GM12875 (cell line): ENCODE data around the gene CAPN3.
"Not testable (repeated sequence)": the region's sequence is repeated elsewhere in the genome, so short reads cannot be mapped to it uniquely, and the experiment has no call there.

Experiments
- H3K4me3 ChIP-seq: one replicate; pipeline ENCODE4 v1.5.1; 2011; ENCODE audit warnings: low read depth, low read length, control low read depth
- CTCF ChIP-seq: IDR thresholded peaks from 2 replicates; pipeline ENCODE4 v1.5.1; 2011; ENCODE audit warnings: low read depth, mild to moderate bottlenecking, control low read depth, inconsistent platforms, low read length, moderate library complexity, borderline replicate concordance; ENCODE audit not compliant: insufficient read depth

CAPN3 gene

GRCh38 chr15:42329992-42330391 lies 29.3 kb upstream of the CAPN3 start:
- no peak for TF ChIP-seq CTCF

GRCh38 chr15:42331235-42331634 lies 28.1 kb upstream of the CAPN3 start:
- no peak overlapping the region for H3K4me3 ChIP-seq
- no peak for TF ChIP-seq CTCF

More at GRCh38 chr15:42329992-42330391, 29.3 kb upstream of the CAPN3 start:
- no peak overlapping the region for H3K4me3 ChIP-seq

- no peak for TF ChIP-seq CTCF
- no peak overlapping the region for H3K4me3 ChIP-seq
These were observed 27.0 kb upstream of the CAPN3 start for GRCh38 chr15:42332331-42332730.

- no peak overlapping the region for H3K4me3 ChIP-seq
- TF ChIP-seq CTCF = no peak
These were observed 24.2 kb upstream of the CAPN3 start for GRCh38 chr15:42335074-42335473.

GRCh38 chr15:42336650-42337049 lies 22.7 kb upstream of the CAPN3 start:
- not testable (repeated sequence) for H3K4me3 ChIP-seq

GRCh38 chr15:42337104-42337503 lies 22.2 kb upstream of the CAPN3 start:
- H3K4me3 ChIP-seq = not testable (repeated sequence)

GRCh38 chr15:42338500-42338899 lies 20.8 kb upstream of the CAPN3 start:
- TF ChIP-seq CTCF = no peak
- H3K4me3 ChIP-seq = no peak overlapping the region

- no peak for TF ChIP-seq CTCF
- H3K4me3 ChIP-seq = no peak overlapping the region
These were observed 15.6 kb upstream of the CAPN3 start for GRCh38 chr15:42343596-42344232.
